Brain microvascular endothelial cell (primary cell): Measurements from ENCODE around the gene FNDC10.
A peak's percentile ranks its signal among the peaks of the same experiment; 100 is the strongest.
"Not testable (repeated sequence)": the region's sequence is repeated elsewhere in the genome, so short reads cannot be mapped to it uniquely, and the experiment has no call there.

Experiments used
- DNase-seq: peaks from one replicate; pipeline ENCODE4 v3.0.0-alpha.2; 2020
- H3K27ac ChIP-seq: fragments of 250-450 bp; sonication (Bioruptor Pico); 2 replicates; pipeline ENCODE4 v1.5.1; 2020; ENCODE audit warnings: mild to moderate bottlenecking, moderate library complexity
- H3K27me3 ChIP-seq: fragments of 250-450 bp; sonication (Bioruptor Pico); replicated peaks from 2 replicates; pipeline ENCODE4 v1.5.1; 2020; ENCODE audit warnings: mild to moderate bottlenecking
- H3K36me3 ChIP-seq: fragments of 250-450 bp; sonication (Bioruptor Pico); replicated peaks from 2 replicates; pipeline ENCODE4 v1.5.1; 2020; ENCODE audit warnings: mild to moderate bottlenecking
- H3K4me3 ChIP-seq: 2 replicates; pipeline ENCODE4 v1.5.1; 2011; ENCODE audit warnings: low read depth, mild to moderate bottlenecking, control low read depth, low read length, moderate library complexity
- CTCF ChIP-seq: IDR thresholded peaks from 2 replicates; pipeline ENCODE4 v1.5.1; 2011; ENCODE audit warnings: low read depth, mild to moderate bottlenecking, moderate library complexity, low read length, control low read depth, inconsistent platforms; ENCODE audit errors: missing control alignments
- in situ Hi-C: cut with HindIII; loops from 2 replicates; pipeline ENCODE4 v1.10.0; 2017; ENCODE audit warnings: low sequenced_read_pairs, low pct_ligation_motif_present

Gene FNDC10

GRCh38 chr1:1599935-1600860 lies at the start of gene FNDC10:
Gene FNDC10, minus strand, starts transcription at chr1:1600135. Its CDS starts 120 bp downstream, at chr1:1600015.
- Histone ChIP-seq H3K4me3 (peak within 1 kb of the TSS; percentile 35), H3K36me3 (no peaks in the 10 kb centered on the region), H3K27me3 (peaks cover 24% of the 10 kb centered on the region), H3K27ac (no peak within 1 kb of the TSS)
- DNase-seq, result no peak
- TF ChIP-seq CTCF, result no peak
- in situ Hi-C loops, result no loop called here

- H3K27me3 ChIP-seq, H3K27ac ChIP-seq, H3K36me3 ChIP-seq, in situ Hi-C loops, DNase-seq, H3K4me3 ChIP-seq: not testable (repeated sequence)
Measured at GRCh38 chr1:1648265-1648664, 48.3 kb upstream of the FNDC10 start.

GRCh38 chr1:1647567-1648241 lies 47.8 kb upstream of the FNDC10 start:
- H3K36me3 ChIP-seq, H3K27ac ChIP-seq, DNase-seq, in situ Hi-C loops, H3K27me3 ChIP-seq, H3K4me3 ChIP-seq: not testable (repeated sequence)

- in situ Hi-C loops, H3K27ac ChIP-seq, DNase-seq, H3K36me3 ChIP-seq, H3K27me3 ChIP-seq, H3K4me3 ChIP-seq: not testable (repeated sequence)
Measured at GRCh38 chr1:1646326-1646725, 46.4 kb upstream of the FNDC10 start.

- H3K4me3 ChIP-seq, H3K27ac ChIP-seq, DNase-seq, in situ Hi-C loops, H3K36me3 ChIP-seq, H3K27me3 ChIP-seq: not testable (repeated sequence)
Measured at GRCh38 chr1:1640711-1641461, 41.0 kb upstream of the FNDC10 start.

- in situ Hi-C loops, DNase-seq, H3K4me3 ChIP-seq: not testable (repeated sequence)
Measured at GRCh38 chr1:1640081-1640480, 40.1 kb upstream of the FNDC10 start.

GRCh38 chr1:1639368-1639767 lies 39.4 kb upstream of the FNDC10 start:
- H3K27ac ChIP-seq, H3K4me3 ChIP-seq, DNase-seq, H3K36me3 ChIP-seq, H3K27me3 ChIP-seq, in situ Hi-C loops: not testable (repeated sequence)

More at GRCh38 chr1:1640081-1640480, 40.1 kb upstream of the FNDC10 start:
- H3K36me3 ChIP-seq, H3K27ac ChIP-seq, H3K27me3 ChIP-seq: not testable (repeated sequence)

GRCh38 chr1:1638528-1638927 lies 38.6 kb upstream of the FNDC10 start:
- H3K27ac ChIP-seq, DNase-seq, H3K36me3 ChIP-seq, in situ Hi-C loops, H3K27me3 ChIP-seq, H3K4me3 ChIP-seq: not testable (repeated sequence)

- in situ Hi-C loops, H3K36me3 ChIP-seq, H3K4me3 ChIP-seq, H3K27ac ChIP-seq, DNase-seq, H3K27me3 ChIP-seq: not testable (repeated sequence)
Measured at GRCh38 chr1:1637479-1637875, 37.5 kb upstream of the FNDC10 start.

GRCh38 chr1:1636621-1637478 lies 36.9 kb upstream of the FNDC10 start:
- H3K27me3 ChIP-seq, H3K27ac ChIP-seq, DNase-seq, in situ Hi-C loops, H3K4me3 ChIP-seq, H3K36me3 ChIP-seq: not testable (repeated sequence)

- H3K36me3 ChIP-seq, H3K4me3 ChIP-seq, in situ Hi-C loops, H3K27ac ChIP-seq, DNase-seq: not testable (repeated sequence)
- H3K27me3 ChIP-seq, result peaks cover 17% of the 10 kb centered on the region
Measured at GRCh38 chr1:1634613-1635012, 34.7 kb upstream of the FNDC10 start.

- H3K27ac ChIP-seq, DNase-seq, H3K4me3 ChIP-seq, in situ Hi-C loops: not testable (repeated sequence)
- peaks cover 17% of the 10 kb centered on the region for H3K27me3 ChIP-seq
- peaks cover 10% of the 10 kb centered on the region for H3K36me3 ChIP-seq
Measured at GRCh38 chr1:1633409-1633808, 33.5 kb upstream of the FNDC10 start.
